Activated CD4-positive, CD25-positive, alpha-beta regulatory T cell treated with anti-CD3 and anti-CD28 coated beads, Interleukin-2, amount 50 U/mL, for 72 hours (primary cell): ENCODE measurements around the gene PDSS2.

Experiments
- DNase-seq: peaks from one replicate; pipeline ENCODE4 v3.0.0; 2021

PDSS2 gene

DNA sequence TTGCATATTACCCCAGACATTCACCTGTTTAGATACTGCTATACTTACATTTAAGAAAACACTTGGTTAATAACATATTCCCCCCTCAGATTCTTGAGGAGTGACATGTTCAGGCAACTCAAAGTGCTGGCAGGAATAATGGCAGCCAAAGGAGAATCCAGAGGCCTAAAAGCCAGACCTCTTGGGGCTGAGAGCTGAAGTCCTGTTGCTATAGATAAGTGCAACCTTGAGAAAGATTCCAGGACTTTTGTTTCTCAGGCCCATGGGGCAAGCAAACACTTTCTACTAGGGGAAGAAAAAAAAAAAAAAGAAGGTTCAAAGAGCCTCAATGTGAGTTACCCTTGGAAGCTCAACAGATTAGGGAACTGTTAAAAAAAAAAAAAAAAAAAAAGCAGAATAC, 211.2 kb downstream of the PDSS2 start:
- no peak for DNase-seq

DNA sequence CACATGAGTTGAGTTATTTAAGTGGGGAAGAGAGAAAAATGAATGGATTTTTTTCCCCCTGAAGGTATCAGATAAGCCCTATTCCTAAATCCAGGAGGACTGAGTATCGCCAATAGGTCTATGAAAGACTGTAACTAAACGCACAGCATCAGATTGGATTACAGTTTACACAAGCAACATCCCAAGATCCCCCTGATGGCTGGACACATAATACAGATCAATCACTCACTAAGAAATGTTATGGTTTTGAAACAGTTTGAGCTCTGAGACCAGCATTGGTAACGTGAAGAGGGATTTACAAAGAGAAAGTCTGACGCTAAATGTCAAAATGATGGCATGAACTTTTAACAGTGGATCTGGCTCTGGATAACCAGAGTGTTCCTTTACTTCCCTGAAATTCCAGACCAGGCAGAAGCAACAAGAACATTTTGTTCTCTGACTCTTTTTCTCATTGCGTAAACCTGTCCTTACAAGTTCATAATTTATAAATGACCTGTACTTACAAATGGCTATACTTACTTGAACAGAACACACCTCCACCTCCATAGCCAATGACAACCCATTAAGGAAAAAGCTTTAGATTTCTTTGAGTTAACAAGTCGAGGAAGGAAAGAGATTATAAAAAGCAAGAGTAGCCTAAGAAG, 212.3 kb downstream of the PDSS2 start:
- no peak for DNase-seq

DNA sequence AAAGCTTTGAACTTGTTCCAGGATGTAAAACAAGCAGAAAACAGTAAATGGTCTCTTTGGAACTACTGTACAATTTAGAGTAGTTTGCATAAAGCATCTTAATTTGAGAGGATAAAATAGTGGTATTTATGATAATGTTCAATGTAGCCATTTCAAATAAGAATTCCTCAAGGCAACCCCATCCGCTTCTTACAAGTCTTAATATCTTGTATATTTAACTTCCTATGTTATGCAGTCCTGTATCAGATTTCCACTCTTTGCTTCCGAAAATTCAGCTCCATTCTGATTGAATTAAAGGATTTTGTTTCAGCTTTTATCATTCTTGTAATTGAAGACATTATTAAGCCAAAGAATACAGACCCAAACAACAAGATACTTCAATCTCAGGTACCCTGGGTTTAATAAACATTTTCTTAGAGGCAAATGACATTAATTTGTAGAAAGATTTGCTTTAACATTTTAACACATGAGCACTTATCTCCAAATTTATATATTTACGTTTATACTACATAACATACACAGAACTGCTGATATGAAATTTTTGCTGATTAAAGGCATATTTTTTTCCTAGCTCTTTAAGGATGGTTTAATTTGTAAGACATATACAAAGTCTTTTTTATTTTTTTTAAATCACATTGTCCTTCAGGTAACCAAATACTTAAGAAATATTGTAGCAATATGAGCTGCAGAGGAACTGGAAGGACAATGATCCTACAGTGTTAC, 213.0 kb downstream of the PDSS2 start:
- no peak for DNase-seq

DNA sequence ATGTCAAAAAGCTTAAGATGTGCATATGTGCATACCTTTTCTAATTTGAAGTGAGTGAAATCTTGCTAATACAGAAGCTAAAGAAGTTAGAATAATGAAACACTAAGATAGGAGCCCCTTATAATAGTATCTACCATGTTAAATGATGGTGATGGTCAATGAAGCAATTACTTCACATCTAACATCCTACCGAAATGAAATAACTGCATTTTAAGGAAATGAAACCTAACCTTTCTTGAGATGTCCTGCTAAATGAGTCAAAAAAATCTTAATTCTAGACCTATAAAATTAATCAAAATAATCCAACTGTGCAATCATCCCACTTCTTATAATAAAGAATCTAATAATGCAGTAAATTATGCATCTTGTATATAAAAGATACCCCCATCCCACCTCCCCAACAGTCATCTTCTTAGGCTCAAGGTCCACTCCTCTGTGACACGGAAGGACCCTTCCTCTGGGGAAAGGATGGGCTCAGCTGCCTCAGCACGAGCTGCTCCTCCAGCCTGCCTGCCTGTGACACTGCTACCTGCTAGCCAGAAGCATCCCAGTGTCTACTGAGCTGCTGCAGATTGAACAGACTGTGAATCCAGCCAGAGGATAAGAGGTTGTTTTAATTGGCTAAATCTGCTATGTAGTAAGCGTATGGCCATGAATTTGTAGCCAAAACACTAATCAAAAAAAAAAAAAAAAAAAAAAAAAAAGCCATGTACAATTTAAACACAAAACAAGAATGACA, 214.5 kb downstream of the PDSS2 start:
- no peak for DNase-seq

DNA sequence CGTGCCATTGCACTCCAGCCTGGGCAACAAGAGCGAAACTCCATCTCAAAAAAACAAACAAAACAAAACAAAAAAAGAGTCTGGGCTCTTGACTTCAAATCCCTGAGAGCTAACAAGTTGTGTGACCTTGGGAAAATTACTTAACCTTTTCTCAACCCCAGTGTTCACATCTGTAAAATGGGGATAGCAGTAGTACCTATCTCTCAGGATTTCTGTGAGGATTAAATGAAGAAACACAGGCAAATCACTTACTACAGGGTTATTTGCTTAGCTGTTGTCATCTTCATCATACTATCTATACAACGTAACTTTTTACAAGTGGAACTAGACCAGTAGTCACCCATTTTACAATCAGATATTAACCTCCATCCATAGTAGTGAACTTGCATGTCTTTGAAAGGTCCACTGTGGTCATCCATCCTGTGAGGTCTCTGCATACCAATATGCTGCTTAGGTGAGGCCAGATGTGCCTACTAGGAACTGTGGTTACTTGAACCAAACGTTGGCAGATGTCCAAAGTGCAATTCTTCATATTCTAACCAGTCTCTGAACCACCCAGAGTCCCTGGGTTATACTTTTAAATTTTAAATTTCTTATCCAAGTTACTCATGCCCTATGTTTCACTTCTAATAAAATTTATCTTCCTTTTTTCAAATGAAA, 215.2 kb downstream of the PDSS2 start:
- DNase-seq, result no peak

DNA sequence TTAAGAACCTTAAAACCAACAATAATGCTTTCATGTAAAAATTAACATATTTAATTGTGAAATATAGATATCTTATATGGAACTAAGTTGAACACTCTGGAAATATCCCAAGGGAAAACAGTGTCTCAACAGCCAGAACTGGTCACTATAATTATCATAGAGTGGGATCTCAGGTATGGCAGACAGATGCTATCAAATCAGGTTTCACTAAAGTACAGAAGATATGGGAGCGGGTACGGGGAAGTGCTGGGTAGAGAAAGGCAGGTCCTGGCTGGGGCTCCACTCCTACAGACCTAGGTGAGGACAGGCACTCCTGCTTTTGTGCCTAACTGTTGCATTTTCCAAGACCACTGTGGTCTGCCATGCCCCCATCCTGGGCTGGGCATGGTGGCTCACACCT, 215.9 kb downstream of the PDSS2 start:
- DNase-seq, result no peak

DNA sequence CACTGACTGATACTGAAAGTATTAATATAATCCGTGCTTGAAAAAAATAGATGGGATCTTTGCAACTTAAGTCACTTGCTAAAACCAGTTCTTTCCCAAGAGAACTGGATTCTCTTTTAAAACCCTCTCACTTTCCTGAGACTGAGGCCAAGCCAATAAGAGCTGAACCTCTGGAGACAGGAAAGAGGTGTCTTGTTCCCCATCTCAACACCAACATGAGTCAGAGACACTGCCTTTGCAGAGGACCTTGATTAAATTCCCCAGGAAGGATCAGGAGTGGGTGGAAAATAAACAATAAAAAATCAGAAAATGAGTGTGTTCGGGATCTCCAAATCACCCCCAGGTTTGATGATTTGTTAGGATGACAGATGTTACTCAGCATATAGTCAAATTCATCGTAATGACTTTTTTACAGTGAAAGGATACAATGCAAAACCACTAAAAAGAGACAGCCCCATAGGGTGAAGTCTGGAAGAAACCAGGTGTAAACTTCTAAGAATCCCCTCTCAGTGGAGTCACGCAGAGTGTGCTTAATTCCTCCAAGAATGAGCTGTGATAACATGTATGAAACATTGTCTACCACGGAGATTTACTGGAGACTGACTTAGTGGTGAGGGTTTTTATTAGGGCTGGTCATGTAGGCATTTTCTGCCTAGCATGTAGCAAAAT, 221.2 kb downstream of the PDSS2 start:
- no peak for DNase-seq

DNA sequence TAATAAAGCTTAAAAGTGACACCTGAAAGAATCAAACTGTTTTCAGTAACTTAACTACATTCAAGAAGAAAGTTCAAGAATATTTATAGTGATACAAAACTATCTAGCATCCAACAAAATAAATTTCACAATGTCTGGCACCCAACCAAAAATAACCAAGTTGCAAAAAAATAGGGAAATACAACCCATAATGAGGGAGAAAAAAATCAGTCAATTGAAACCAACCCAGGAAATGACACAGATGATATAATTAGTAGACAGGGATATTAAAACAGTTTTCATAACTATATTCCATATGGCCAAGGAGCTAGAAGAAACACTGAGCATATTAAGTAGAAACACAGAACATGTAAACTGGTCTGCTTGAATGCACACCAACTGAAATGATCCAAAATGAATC, 223.9 kb downstream of the PDSS2 start:
- no peak for DNase-seq

DNA sequence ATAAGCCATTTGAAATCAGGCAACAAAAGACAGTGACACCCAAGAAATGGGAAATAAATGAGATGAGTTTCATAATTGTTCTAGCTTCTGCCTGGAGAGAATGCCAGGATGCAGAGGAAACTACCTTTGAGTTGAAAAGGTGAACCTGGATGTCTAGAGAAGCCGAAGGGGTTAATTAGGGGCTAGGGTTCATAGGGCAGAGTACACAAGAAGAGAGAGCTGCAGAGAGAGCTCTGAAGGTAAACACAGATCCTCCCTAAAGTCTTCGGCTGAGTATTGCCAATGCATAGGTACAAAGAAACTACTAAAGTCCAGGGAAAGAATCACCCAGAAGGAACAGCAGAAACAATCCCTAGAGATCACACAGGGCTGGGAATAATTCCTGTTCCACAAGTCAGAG, 224.4 kb downstream of the PDSS2 start:
- no peak for DNase-seq

DNA sequence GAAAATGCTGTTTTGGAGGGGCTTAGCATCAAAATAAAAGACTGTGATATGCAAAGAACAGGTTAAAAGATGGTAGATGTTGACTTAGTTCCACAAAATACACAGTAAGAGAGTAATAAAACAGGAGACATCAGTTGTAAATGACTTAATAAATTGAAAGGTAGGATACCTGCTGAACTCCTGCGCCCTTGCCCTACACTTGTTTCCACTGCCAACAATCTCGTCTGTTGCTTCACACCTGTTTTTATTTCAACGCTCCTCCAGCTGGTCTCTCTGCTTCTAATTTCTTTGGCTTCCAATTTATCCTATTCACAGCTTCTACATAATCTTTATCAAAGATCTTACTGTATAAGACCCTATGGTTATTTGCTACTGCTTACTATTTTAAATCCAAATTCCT, 228.1 kb downstream of the PDSS2 start:
- DNase-seq, result no peak

DNA sequence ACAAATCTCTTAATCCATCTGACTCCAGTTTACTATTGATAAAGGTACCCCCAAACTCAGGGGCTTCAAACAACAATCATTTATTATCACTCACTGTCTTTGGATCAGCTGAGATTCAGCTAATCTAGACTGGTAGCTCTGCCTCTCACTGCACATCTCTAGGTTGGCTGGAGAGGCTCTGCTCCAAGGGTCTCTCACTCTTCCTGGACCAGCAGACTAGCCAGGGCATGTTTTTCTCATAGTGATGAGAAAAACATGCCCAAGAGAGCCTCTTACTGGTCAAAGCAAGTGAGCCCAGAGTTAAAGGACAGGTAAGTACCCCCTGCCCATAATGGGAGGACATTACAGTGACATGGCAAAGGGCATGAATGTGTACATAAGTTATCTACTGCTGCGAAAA, 228.9 kb downstream of the PDSS2 start:
- DNase-seq, result no peak

DNA sequence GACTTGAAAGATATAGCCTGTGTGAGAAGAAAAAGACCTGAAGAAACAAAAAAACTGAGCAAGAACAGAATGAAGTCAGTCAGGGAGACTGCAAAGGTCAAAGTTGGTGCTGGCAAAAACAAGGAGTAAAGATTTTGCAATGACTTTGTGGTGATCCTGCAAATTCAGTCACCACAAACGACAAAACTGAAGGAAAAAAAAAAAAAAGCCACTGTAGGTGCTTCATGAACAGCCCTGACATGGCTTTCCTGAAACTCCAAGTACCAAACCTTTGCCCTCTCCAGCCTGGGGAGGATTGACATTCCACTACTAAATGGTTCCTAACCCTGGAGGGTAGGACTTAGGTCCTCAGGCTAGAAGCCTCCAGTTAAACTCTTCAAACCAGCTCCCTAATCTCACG, 229.3 kb downstream of the PDSS2 start:
- no peak for DNase-seq

DNA sequence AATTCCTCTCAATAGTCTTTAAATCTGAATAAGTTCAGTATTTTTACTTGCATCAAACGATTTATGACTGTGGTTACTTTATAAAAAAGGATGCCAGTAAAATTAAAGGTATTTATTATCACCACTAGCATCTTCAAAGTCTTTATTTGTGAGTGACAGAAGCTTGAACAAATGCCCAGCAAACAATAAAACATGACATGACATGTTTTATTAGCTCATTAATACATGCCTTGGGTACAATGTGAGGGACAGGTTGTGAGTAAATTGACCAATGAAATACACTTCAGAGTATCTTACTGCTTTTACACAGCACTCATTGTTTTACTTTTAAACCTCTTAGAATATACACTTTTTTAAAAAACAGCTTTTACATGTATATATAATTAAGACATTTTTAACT, 230.6 kb downstream of the PDSS2 start:
- no peak for DNase-seq

DNA sequence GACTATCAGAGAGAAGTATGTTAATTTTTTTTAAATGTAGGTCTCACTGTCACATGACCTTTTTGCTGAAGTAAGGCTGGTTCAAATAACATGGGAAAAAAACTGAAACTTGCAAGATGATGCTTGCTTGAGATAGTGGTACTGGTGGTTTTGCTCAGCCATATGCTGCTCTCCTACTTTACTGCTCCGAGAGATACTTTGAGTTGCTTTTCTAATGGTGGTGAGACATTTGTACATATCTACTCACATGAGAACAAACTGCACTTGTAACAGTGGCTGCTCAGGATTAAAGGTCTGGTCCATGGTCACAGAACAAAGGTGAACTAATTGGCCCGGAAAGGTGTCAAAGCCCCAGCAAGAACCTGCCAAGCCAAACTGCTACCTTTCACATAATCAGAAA, 237.8 kb downstream of the PDSS2 start:
- DNase-seq, result no peak

DNA sequence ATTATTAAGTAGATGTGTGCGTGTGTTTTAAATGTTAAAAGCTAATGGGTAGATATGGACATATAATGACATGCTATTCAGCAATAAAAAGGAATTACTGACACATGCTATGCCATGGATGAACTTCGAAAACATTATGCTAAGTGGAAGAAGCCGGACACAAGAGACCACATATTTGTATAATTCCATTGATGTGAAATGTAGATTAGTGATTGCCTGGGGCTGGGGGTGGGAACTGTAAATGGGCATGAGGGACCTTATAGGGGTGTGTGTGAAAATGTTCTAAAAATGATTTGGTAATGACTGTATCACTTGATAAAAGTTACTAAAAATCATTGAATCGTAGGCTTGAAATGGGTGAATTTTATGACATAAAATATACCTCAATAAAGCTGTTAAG, 239.5 kb downstream of the PDSS2 start:
- DNase-seq, result no peak

DNA sequence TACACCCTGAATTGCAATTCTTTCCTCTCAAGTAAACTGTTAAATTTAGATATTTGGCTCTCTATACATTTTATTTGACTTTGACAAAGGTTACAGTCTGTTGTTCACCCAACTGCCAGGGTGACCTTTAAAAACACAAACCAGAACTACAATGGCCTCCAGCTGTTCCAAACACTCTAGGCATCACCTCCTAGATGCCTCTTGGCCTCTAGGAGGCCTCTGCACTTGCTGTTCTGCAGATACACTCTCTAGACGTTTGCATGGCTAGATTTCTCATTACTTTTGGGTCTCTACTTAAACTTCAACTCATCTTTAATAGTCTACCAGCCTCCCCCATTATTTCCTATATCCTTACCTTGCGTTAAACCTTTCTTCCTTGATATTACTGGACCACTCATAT, 241.2 kb downstream of the PDSS2 start:
- no peak for DNase-seq

DNA sequence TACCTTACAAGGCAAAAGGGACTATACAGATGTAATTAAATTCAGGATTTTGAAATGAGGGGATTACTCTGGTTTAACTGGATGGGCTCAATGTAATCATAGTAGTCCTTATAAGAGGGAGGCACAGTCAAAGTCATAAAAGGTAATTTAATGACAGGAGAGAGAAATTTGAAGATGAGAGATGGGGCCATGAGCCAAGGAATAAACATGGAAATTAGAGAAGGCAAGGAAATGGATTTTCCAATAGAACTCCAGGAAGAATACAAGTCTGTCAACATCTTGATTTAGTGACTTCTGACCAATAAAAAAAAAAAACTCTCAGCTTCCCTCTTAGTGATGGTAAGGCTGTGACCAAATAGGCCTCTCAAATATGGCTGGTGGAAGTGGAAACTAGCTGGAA, 242.1 kb downstream of the PDSS2 start:
- DNase-seq, result no peak

DNA sequence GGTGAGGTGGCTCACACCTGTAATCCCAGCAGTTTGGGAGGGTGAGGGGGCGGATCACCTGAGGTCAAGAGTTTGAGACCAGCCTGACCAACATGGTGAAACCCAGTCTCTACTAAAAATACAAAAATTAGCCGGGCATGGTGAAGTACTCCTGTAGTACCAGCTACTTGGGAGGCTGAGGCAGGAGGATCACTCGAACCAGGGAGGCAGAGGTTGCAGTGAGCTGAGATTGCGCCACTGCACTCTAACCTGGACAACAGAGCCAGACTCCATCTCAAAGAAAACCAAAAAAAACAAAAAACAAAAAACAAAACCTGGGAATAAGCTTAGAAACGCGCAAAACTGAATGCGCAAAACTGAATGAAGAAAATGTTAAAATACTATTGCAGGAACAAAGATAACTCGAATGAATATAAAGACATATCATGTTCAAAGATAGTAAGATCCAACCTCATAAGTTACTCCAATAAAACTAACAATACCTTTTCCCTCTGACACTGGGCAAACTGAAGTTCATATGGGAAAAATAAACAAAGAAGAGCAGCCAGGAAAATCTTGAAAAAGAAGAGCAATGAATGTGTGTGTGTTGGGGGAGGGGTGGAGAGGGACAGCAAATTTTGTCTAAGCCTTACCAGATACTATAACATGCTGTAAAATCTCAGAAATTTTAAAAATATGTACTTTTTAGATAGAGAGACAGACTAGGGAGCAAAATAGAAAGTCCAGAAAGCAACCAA, 243.0 kb downstream of the PDSS2 start:
- DNase-seq, result no peak

DNA sequence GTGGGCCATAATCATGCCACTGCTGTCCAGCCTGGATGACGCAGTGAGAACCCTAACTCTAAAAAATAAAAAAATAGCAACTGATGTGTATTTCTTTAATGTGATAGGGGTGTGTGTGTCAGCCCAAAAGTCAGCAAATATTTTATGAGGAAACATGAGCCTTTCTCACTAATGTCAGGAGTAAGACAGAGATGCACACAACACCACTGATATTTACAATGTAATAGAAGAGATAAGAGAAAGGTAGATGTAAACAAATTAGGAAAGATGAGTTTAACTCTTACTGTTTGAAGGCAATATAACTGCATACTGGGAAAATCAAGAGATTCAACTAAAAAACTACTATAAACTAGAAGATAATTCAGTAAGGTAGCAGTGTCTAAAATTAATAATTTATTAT, 244.0 kb downstream of the PDSS2 start:
- no peak for DNase-seq

DNA sequence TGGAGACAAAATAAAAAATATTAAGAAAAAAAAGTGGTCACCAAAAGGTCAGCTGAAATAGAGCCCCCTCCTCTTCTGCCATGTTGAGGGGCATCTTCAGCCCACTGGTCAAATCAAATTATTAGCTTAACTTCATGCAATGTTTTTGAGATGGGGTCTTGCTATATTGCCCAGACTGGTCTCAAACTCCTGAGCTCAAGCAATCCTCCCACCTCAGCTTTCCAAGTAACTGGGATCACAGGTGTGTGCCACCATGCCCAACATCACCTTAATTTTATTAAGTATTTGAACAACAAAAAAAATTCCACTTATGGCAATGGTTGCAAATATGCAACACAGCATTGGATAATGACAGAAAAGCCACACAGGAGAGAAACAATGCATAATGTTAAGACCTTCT, 244.7 kb downstream of the PDSS2 start:
- no peak for DNase-seq

DNA sequence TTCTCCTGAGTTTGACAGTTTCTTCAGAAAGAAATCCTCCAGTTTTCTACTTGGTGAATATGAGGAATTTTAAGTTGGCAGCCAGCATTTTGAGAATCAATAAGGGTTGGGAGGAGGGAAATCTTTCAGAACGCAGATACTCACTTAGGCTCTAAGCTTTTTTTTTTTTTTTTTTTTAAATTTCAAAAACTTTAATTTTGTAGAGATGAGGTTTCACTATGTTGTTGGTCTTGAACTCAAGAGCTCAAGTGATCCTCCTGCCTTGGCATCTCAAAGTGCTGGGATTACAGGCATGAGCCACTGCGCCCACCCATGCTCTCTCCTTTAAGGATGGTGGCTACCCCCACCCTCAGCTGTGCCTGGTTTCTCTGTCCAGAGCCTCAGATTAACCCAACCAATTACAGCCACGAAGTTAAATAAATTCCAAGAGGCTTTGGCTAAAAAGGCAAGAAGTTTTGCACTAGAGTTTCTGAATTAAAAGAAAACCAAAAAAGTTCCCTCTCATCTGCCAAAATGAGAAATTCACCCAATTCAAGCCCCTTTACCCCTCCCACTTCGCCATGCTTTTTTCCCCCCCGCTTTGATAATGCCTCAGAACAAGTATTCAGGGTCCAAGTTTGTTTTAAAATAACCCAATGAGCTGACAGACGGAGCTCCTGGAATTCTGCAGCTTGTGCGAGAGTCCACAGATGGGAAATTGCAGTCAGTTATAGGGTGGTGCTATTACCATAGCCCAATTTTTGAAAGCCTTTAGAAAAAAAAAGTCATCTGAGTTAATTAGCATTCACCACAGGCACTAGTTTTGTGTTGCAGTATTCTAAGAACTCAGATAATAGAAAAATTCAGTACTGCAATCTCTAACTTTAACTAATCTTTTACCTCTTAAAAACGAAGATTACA, 249.7 kb downstream of the PDSS2 start:
- DNase-seq, result no peak
